ENCODE data around the gene HVCN1. TPM values are rescaled to one million over a fixed set of nuclear protein-coding genes. Genes with fewer than 3 reads are reported as not detected.

The HVCN1 gene
- total and polyA plus RNA-seq, 2 donors from 2014 or later: 4.7 to 7.1 TPM

DNA sequence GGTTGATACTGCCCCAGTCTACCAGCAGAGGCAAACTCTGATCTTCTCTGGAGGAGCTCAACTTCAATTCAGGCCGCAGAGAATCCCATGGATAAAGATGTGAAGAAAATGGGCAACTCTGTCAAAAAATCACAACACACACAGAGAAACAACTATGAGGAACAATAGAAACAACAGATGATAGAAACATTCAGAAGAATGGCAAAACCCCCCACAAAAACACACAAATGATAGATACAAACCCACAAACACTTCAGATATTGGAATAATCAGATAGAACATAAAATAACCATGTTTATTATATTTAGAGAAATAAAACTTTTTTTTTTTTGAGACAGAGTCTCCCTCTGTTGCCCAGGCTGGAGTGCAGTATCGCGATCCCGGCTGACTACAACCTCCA lies 20.0 kb upstream of the HVCN1 start:
- Histone ChIP-seq H3K4me3 (ENCODE audit: low read length in 3 of 3) (no peak overlapping the region), H3K27ac (ENCODE audit: low read depth in 2 of 2, low read length in 2 of 2) (no peak overlapping the region), H3K9me3 (ENCODE audit: control insufficient read depth in 2 of 3, insufficient read depth in 1 of 3, low read length in 3 of 3) (no peaks in the 10 kb centered on the region), H3K4me1 (ENCODE audit: control insufficient read depth in 2 of 3, insufficient read depth in 2 of 3, low read depth in 1 of 3, low read length in 3 of 3) (no peaks in the 10 kb centered on the region), H3K27me3 (ENCODE audit: control insufficient read depth, insufficient read depth, low read length) (no peaks in the 10 kb centered on the region), H3K9ac (ENCODE audit: low read length in 3 of 3) (no peak overlapping the region), H3K36me3 (ENCODE audit: control insufficient read depth in 2 of 3, insufficient read depth in 3 of 3, low read length in 3 of 3) (no peaks in the 10 kb centered on the region)
- no peak for TF ChIP-seq CTCF (IDR thresholded peaks at IDR 0.05; ENCODE audit: borderline replicate concordance, extremely low read depth, insufficient read depth)
- intact Hi-C loops (cut with DNase I): no loop called here
- FAIRE-seq (no peak), DNase-seq (no peak)

GRCh38 chr12:110705309-110705708 lies 16.4 kb upstream of the HVCN1 start:
- FAIRE-seq: no peak
- Histone ChIP-seq H3K27ac (ENCODE audit: low read depth in 2 of 2, low read length in 2 of 2) (no peak overlapping the region), H3K27me3 (ENCODE audit: control insufficient read depth, insufficient read depth, low read length) (no peaks in the 10 kb centered on the region), H3K9me3 (ENCODE audit: control insufficient read depth in 2 of 3, insufficient read depth in 1 of 3, low read length in 3 of 3) (no peaks in the 10 kb centered on the region), H3K4me1 (ENCODE audit: control insufficient read depth in 2 of 3, insufficient read depth in 2 of 3, low read depth in 1 of 3, low read length in 3 of 3) (no peaks in the 10 kb centered on the region), H3K36me3 (ENCODE audit: control insufficient read depth in 2 of 3, insufficient read depth in 3 of 3, low read length in 3 of 3) (no peaks in the 10 kb centered on the region), H3K9ac (ENCODE audit: low read length in 3 of 3) (no peak overlapping the region), H3K4me3 (ENCODE audit: low read length in 3 of 3) (no peak overlapping the region)
- DNase-seq: no peak
- intact Hi-C loops (cut with DNase I): no loop called here
- no peak for TF ChIP-seq CTCF (IDR thresholded peaks at IDR 0.05; ENCODE audit: borderline replicate concordance, extremely low read depth, insufficient read depth)

GRCh38 chr12:110704750-110705149 lies 15.8 kb upstream of the HVCN1 start:
- TF ChIP-seq CTCF (IDR thresholded peaks at IDR 0.05; ENCODE audit: borderline replicate concordance, extremely low read depth, insufficient read depth): peak; percentile 6
- H3K27ac ChIP-seq (ENCODE audit: low read depth in 2 of 2, low read length in 2 of 2): no peak overlapping the region
- intact Hi-C loops (cut with DNase I): no loop called here
- H3K27me3 ChIP-seq (ENCODE audit: control insufficient read depth, insufficient read depth, low read length): no peaks in the 10 kb centered on the region
- no peak overlapping the region for H3K4me3 ChIP-seq (ENCODE audit: low read length in 3 of 3)
- H3K36me3 ChIP-seq (ENCODE audit: control insufficient read depth in 2 of 3, insufficient read depth in 3 of 3, low read length in 3 of 3): no peaks in the 10 kb centered on the region
- no peak overlapping the region for H3K9ac ChIP-seq (ENCODE audit: low read length in 3 of 3)
- H3K9me3 ChIP-seq (ENCODE audit: control insufficient read depth in 2 of 3, insufficient read depth in 1 of 3, low read length in 3 of 3): no peaks in the 10 kb centered on the region
- FAIRE-seq (no peak), DNase-seq (peak in 2 of 5 donors; percentile 24 to 28)
- H3K4me1 ChIP-seq (ENCODE audit: control insufficient read depth in 2 of 3, insufficient read depth in 2 of 3, low read depth in 1 of 3, low read length in 3 of 3): no peaks in the 10 kb centered on the region

DNA sequence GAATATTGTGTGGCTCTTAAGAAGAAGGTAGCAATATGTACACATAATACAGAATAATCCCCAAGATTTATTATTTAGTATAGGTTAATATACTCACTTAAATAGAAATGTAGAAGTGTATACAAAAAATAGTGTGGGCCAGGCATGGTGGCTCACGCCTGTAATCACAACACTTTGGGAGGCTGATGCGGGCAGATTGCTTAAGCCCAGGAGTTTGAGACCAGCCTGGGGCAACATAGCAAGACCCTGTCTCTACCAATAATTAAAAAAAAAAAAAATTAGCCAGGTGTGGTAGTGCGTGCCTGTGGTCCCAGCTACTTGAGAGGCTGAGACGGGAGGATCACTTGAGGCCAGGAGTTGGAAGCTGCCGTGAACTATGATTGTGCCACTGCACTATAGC lies 15.3 kb upstream of the HVCN1 start:
- no peak for TF ChIP-seq CTCF (IDR thresholded peaks at IDR 0.05; ENCODE audit: borderline replicate concordance, extremely low read depth, insufficient read depth)
- H3K4me3 ChIP-seq (ENCODE audit: low read length in 3 of 3): no peak overlapping the region
- no peaks in the 10 kb centered on the region for H3K27me3 ChIP-seq (ENCODE audit: control insufficient read depth, insufficient read depth, low read length)
- FAIRE-seq (no peak), DNase-seq (no peak)
- no peak overlapping the region for H3K9ac ChIP-seq (ENCODE audit: low read length in 3 of 3)
- no peaks in the 10 kb centered on the region for H3K36me3 ChIP-seq (ENCODE audit: control insufficient read depth in 2 of 3, insufficient read depth in 3 of 3, low read length in 3 of 3)
- intact Hi-C loops (cut with DNase I): no loop called here
- H3K27ac ChIP-seq (ENCODE audit: low read depth in 2 of 2, low read length in 2 of 2): no peak overlapping the region
- H3K9me3 ChIP-seq (ENCODE audit: control insufficient read depth in 2 of 3, insufficient read depth in 1 of 3, low read length in 3 of 3): no peaks in the 10 kb centered on the region
- no peaks in the 10 kb centered on the region for H3K4me1 ChIP-seq (ENCODE audit: control insufficient read depth in 2 of 3, insufficient read depth in 2 of 3, low read depth in 1 of 3, low read length in 3 of 3)

Measured in kidney (tissue), 14 donors.